Parathyroid adenoma (tissue), 2 donors: Measurements from ENCODE around the gene IWS1.
"Not testable (repeated sequence)": the region's sequence is repeated elsewhere in the genome, so short reads cannot be mapped to it uniquely, and the experiment has no call there.

Source experiments
- H2AFZ ChIP-seq: fragments of 300-600 bp; sonication (generic); one replicate; pipeline ENCODE4 v1.7.0; 2017; ENCODE audit warnings: antibody characterized with exemption, mild to moderate bottlenecking
- H3K27ac ChIP-seq: fragments of 300-600 bp; sonication (generic); one replicate; pipeline ENCODE4 v1.7.0; 2017
- H3K27me3 ChIP-seq: fragments of 300-600 bp; sonication (generic); one replicate; pipeline ENCODE4 v1.7.0; 2017; ENCODE audit warnings: low read length; ENCODE audit not compliant: control insufficient read depth, insufficient read depth
- H3K36me3 ChIP-seq: fragments of 300-600 bp; sonication (generic); one replicate; pipeline ENCODE4 v1.7.0; 2017; ENCODE audit warnings: low read length; ENCODE audit not compliant: control insufficient read depth, insufficient read depth
- H3K4me1 ChIP-seq: fragments of 300-600 bp; sonication (generic); one replicate; pipeline ENCODE4 v1.7.0; 2017; ENCODE audit warnings: control low read depth
- H3K4me2 ChIP-seq: fragments of 300-600 bp; sonication (generic); one replicate; pipeline ENCODE4 v1.7.0; 2017; ENCODE audit warnings: low read length
- H3K4me3 ChIP-seq: fragments of 300-600 bp; sonication (generic); one replicate; pipeline ENCODE4 v1.7.0; 2017; ENCODE audit warnings: low read depth, low read length
- H3K79me2 ChIP-seq: fragments of 300-600 bp; sonication (generic); one replicate; pipeline ENCODE4 v1.7.0; 2017; ENCODE audit warnings: control low read depth
- H3K9ac ChIP-seq: fragments of 300-600 bp; sonication (generic); one replicate; pipeline ENCODE4 v1.7.0; 2017; ENCODE audit warnings: mild to moderate bottlenecking
- H3K9me3 ChIP-seq: fragments of 300-600 bp; sonication (generic); one replicate; pipeline ENCODE4 v1.7.0; 2017; ENCODE audit warnings: low read length; ENCODE audit not compliant: control insufficient read depth
- TF ChIP-seq, protein P1 (sequence below): fragments of 300-600 bp; sonication (generic); IDR thresholded peaks from one replicate; pipeline ENCODE4 v1.7.0; 2017; ENCODE audit warnings: antibody characterized with exemption, mild to moderate bottlenecking
- donor health status: primary hyperparathyroidism.

The IWS1 gene

DNA sequence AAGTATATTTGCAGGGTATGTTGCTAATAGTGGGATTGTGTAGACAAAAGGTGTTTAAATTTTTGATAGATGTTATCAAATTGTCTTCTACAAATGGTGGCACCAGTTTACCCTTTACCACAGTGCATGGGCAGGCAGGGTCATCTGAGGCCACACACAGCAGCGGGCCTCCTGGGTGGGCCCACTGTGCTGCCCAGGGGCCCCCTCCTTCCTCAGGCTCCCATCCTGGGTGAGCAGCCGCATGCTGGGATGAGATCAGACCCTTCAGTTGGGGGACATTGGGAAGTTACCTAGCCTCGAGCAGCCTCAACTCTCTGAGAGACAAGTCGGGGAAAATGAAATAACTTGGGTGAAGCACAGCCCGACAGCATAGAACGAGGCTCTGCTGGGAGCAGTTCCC, 18.9 kb upstream of the IWS1 start:
- H3K9me3 ChIP-seq = no peaks in the 10 kb centered on the region
- TF ChIP-seq, protein P1, sequence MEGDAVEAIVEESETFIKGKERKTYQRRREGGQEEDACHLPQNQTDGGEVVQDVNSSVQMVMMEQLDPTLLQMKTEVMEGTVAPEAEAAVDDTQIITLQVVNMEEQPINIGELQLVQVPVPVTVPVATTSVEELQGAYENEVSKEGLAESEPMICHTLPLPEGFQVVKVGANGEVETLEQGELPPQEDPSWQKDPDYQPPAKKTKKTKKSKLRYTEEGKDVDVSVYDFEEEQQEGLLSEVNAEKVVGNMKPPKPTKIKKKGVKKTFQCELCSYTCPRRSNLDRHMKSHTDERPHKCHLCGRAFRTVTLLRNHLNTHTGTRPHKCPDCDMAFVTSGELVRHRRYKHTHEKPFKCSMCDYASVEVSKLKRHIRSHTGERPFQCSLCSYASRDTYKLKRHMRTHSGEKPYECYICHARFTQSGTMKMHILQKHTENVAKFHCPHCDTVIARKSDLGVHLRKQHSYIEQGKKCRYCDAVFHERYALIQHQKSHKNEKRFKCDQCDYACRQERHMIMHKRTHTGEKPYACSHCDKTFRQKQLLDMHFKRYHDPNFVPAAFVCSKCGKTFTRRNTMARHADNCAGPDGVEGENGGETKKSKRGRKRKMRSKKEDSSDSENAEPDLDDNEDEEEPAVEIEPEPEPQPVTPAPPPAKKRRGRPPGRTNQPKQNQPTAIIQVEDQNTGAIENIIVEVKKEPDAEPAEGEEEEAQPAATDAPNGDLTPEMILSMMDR = no peak
- H3K9ac ChIP-seq = no peak overlapping the region
- H3K4me1 ChIP-seq = no peaks in the 10 kb centered on the region
- no peaks in the 10 kb centered on the region for H3K79me2 ChIP-seq
- no peaks in the 10 kb centered on the region for H3K27me3 ChIP-seq
- H3K27ac ChIP-seq = no peak overlapping the region
- H3K4me3 ChIP-seq = no peak overlapping the region
- no peak overlapping the region for H2AFZ ChIP-seq
- no peaks in the 10 kb centered on the region for H3K36me3 ChIP-seq
- H3K4me2 ChIP-seq = no peak overlapping the region

DNA sequence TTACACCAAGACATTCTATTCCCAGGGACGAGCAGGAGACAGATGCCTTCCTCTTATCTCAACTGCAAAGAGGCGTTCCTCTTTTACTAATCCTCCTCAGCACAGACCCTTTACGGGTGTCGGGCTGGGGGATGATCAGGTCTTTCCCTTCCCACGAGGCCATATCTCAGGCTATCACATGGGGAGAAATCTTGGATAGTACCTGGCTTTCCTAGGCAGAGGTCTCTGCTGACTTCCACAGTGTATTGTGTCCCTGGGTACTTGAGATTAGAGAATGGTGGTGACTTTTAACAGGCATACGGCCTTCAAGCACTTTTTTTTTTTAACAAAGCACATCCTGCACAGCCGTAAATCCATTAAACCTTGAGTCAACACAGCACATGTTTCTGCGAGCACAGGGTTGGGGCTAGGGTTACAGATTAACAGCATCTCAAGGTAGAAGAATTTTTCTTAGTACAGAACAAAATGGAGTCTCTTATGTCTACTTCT, 16.8 kb upstream of the IWS1 start:
- not testable (repeated sequence) for H2AFZ ChIP-seq, H3K36me3 ChIP-seq, H3K27ac ChIP-seq, H3K4me2 ChIP-seq, H3K9me3 ChIP-seq, H3K27me3 ChIP-seq, H3K4me3 ChIP-seq, H3K79me2 ChIP-seq, H3K4me1 ChIP-seq, H3K9ac ChIP-seq

DNA sequence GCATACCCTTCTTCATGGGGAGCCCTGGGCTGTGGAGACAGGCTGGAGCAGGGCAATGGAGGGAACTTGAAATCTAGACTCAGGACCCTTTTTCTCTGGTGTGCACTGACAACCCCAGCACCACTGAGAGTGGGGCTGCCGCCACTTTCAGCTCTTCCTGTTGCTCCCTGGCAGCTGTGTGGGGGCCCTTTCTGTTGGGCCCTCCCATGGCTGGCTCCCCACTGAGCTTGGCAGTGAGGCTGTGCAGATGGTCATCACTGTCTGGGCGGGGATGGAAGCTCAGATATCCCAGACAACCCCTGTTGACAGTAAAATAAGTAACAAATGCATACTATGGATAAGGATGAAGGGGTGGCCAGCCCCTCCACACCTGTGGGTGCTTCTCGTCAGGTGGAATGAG, 15.9 kb upstream of the IWS1 start:
- Histone ChIP-seq H3K27ac (no peak overlapping the region), H3K79me2 (no peaks in the 10 kb centered on the region), H3K36me3 (no peaks in the 10 kb centered on the region), H3K9ac (no peak overlapping the region), H3K4me2 (no peak overlapping the region), H3K4me1 (no peaks in the 10 kb centered on the region), H3K9me3 (no peaks in the 10 kb centered on the region), H3K4me3 (no peak overlapping the region), H2AFZ (no peak overlapping the region), H3K27me3 (no peaks in the 10 kb centered on the region)
- TF ChIP-seq, protein P1 = no peak

DNA sequence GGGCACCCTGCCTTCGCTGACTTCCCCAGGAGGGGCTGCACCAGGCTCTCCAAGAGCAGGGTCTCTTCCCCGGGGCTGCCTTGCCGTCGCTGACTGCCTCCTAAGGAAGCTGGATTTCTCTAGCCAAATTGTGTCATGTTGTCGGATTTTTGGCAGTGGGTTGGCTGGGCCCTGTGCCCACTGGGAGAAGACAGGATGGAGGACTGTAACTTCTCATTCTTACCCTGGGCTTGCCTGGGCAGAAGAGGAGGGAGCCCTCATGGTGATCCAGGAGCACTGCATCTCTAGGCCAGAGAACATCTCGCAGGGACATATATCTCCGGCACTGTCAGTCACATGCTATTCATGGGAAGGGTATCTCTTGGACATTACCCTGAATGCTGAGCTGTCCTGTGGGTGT, 15.5 kb upstream of the IWS1 start:
- no peak overlapping the region for H3K4me2 ChIP-seq
- H3K4me1 ChIP-seq = no peaks in the 10 kb centered on the region
- no peaks in the 10 kb centered on the region for H3K27me3 ChIP-seq
- H3K9me3 ChIP-seq = no peaks in the 10 kb centered on the region
- no peak overlapping the region for H3K4me3 ChIP-seq
- H3K36me3 ChIP-seq = no peaks in the 10 kb centered on the region
- no peak overlapping the region for H3K27ac ChIP-seq
- no peaks in the 10 kb centered on the region for H3K79me2 ChIP-seq
- H3K9ac ChIP-seq = no peak overlapping the region
- TF ChIP-seq, protein P1 = no peak
- no peak overlapping the region for H2AFZ ChIP-seq

DNA sequence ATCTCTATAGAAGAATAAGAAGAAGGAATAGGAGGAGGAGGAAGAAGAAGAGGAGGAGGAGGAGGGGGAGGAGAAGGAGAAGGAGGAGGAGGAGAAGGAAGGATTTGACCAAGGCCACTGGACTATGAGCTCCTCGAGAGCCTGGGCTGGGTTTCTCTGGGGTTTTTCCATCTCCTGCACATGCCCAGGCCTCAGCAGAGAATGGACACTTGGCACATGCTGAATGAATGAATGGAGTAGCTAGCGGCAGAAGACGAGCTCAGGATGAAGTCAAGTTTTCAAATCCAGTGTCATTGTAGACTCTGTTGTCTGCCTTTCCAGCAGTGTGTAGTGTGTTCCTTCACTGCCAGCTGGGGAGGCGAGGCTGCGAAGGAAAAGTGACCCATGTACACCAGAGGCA, 11.4 kb upstream of the IWS1 start:
- Histone ChIP-seq H3K9me3 (no peaks in the 10 kb centered on the region), H3K27ac (no peak overlapping the region), H3K4me1 (no peaks in the 10 kb centered on the region), H3K27me3 (no peaks in the 10 kb centered on the region), H2AFZ (no peak overlapping the region), H3K4me3 (no peak overlapping the region), H3K4me2 (no peak overlapping the region), H3K79me2 (no peaks in the 10 kb centered on the region), H3K9ac (no peak overlapping the region), H3K36me3 (no peaks in the 10 kb centered on the region)
- TF ChIP-seq, protein P1 = no peak
